ENCODE measurements around the gene TKTL1. TPM values are rescaled to one million over a fixed set of nuclear protein-coding genes. Genes with fewer than 3 reads are reported as not detected.

Gene TKTL1
- total and polyA plus RNA-seq, 2 of the 8 experiments (the other 6 are each of a cell fraction or from before 2014, with no cell fraction given) = 0.05 TPM; not detected in 1

DNA sequence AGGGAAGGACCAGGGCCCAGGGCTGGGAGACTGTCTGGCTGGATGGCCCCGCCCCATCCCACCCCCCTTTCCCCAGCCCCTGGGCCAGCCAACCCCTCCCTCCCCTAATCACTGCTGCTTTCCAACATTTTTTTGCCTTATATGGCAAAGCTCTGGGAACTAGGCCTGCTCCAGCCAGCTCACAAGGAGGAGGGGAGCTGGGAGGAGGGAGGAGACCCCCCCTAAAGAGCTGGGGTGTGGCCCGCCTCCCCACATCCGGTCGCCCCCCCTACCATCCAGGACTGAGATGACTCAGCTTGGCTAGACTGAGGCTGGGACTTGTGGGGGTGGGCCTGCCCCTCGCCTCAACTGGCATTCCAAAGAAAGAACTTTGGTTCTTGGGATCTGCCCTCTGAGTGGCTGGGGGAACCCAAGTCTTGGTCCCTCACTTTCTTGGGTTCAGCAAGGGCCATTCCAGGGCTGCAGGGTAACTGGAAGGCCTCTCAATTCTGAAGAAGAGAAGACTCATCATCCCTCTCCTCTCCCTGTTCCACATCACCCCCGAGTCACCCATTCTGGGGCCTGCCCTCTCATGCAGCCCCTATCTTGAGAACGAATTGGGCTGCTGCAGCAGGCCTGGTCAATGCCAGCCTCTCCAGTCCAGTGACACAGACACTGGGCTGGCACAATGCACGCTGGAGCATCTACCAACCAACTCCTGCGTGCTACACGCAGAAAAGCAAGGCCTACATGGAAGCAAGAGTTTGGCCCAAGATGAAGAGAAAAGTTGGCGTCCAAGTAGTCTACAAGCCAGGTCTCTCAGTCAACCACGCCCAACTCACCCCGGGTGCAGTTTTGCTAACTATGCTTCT, 74.1 kb downstream of the TKTL1 start (continued):
- TF ChIP-seq, protein P1, sequence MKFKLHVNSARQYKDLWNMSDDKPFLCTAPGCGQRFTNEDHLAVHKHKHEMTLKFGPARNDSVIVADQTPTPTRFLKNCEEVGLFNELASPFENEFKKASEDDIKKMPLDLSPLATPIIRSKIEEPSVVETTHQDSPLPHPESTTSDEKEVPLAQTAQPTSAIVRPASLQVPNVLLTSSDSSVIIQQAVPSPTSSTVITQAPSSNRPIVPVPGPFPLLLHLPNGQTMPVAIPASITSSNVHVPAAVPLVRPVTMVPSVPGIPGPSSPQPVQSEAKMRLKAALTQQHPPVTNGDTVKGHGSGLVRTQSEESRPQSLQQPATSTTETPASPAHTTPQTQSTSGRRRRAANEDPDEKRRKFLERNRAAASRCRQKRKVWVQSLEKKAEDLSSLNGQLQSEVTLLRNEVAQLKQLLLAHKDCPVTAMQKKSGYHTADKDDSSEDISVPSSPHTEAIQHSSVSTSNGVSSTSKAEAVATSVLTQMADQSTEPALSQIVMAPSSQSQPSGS (IDR thresholded peaks at IDR 0.05; ENCODE audit: low read length) = no peak; the same call in none of the 2 replicates
- peak; percentile 80 for TF ChIP-seq TAF1 (IDR thresholded peaks at IDR 0.05; ENCODE audit: low read depth, low read length)
- peak; percentile 56; the same call in 1 of the 2 replicates for TF ChIP-seq TBP (IDR thresholded peaks at IDR 0.05; ENCODE audit: low read depth, low read length)
- TF ChIP-seq BCL11A (IDR thresholded peaks at IDR 0.05; ENCODE audit: low read depth in 2 of 2, low read length in 2 of 2) = no peak
- TF ChIP-seq RBBP5 (IDR thresholded peaks at IDR 0.05; ENCODE audit: borderline replicate concordance, low read depth, low read length) = no peak
